NCI-H82 treated with DMSO at 0.1 percent for 48 hours (cell line): ENCODE measurements around the gene NBAS.
"Not testable (repeated sequence)": the region's sequence is repeated elsewhere in the genome, so short reads cannot be mapped to it uniquely, and the experiment has no call there.

Experiments used
- DNase-seq: peaks from one replicate; lab custom pipeline; 2025; ENCODE audit not compliant: unreplicated experiment; lab: John Stamatoyannopoulos, UW

NBAS gene

GRCh38 chr2:15560140-15560987, 770 bp downstream of the NBAS start:
- DNase-seq: peak; percentile 21

- DNase-seq: no peak
These were observed 1.6 kb downstream of the NBAS start for GRCh38 chr2:15559379-15560139.

- DNase-seq: no peak
These were observed 3.2 kb downstream of the NBAS start for GRCh38 chr2:15557887-15558311.

- no peak for DNase-seq
These were observed 4.7 kb downstream of the NBAS start for GRCh38 chr2:15556311-15556930.

- DNase-seq: no peak
These were observed 5.4 kb downstream of the NBAS start for GRCh38 chr2:15555760-15556193.

GRCh38 chr2:15554525-15555218, 6.5 kb downstream of the NBAS start:
- no peak for DNase-seq

- DNase-seq: no peak
These were observed 7.2 kb downstream of the NBAS start for GRCh38 chr2:15553951-15554350.

- no peak for DNase-seq
These were observed 7.6 kb downstream of the NBAS start for GRCh38 chr2:15553519-15553918.

- DNase-seq: no peak
These were observed 12.2 kb downstream of the NBAS start for GRCh38 chr2:15548974-15549373.

GRCh38 chr2:15547115-15547876, 13.8 kb downstream of the NBAS start:
- DNase-seq: no peak

- DNase-seq: no peak
These were observed 14.6 kb downstream of the NBAS start for GRCh38 chr2:15546297-15547098.

GRCh38 chr2:15544227-15544626, 16.9 kb downstream of the NBAS start:
- no peak for DNase-seq

GRCh38 chr2:15543541-15543940, 17.6 kb downstream of the NBAS start:
- no peak for DNase-seq

GRCh38 chr2:15543053-15543452, 18.1 kb downstream of the NBAS start:
- no peak for DNase-seq

- not testable (repeated sequence) for DNase-seq
These were observed 18.9 kb downstream of the NBAS start for GRCh38 chr2:15542269-15542668.

- DNase-seq: not testable (repeated sequence)
These were observed 20.6 kb downstream of the NBAS start for GRCh38 chr2:15540523-15540922.

- no peak for DNase-seq
These were observed 21.1 kb downstream of the NBAS start for GRCh38 chr2:15539999-15540398.

- DNase-seq: no peak
These were observed 22.3 kb downstream of the NBAS start for GRCh38 chr2:15538792-15539191.

GRCh38 chr2:15533860-15534480, 27.2 kb downstream of the NBAS start:
- DNase-seq: no peak
